Measurements from ENCODE around the gene ATP5PD.

GRCh38 chr17:75064867-75065561 lies 18.2 kb upstream of the ATP5PD start:
- no peak for TF ChIP-seq CTCF (IDR thresholded peaks at IDR 0.05; ENCODE audit: borderline replicate concordance, extremely low read depth, low read length, poor library complexity, severe bottlenecking)
- no peak for TF ChIP-seq EZH2 (IDR thresholded peaks at IDR 0.05; ENCODE audit: borderline replicate concordance, low read depth, low read length, severe bottlenecking)
